GM23338 (cell line): ENCODE measurements around the gene POU2F3. TPM values are rescaled to one million over a fixed set of nuclear protein-coding genes. Genes with fewer than 3 reads are reported as not detected.

ENCODE experiments used
- ATAC-seq: fragments of 200-7000 bp; cut with Tn5 transposase; 3 replicates; pipeline ENCODE4 v1.9.1; 2020
- DNase-seq: peaks from one replicate; pipeline ENCODE4 v3.0.0-alpha.2; 2015; ENCODE audit warnings: low spot score
- H2AFZ ChIP-seq: fragments of 200-600 bp; sonication (generic); 2 replicates; pipeline ENCODE4 v1.8.0; 2016; ENCODE audit warnings: antibody characterized with exemption, mild to moderate bottlenecking, moderate library complexity
- H3F3A ChIP-seq: fragments of 200-600 bp; sonication (generic); replicated peaks from 2 replicates; pipeline ENCODE4 v1.8.0; 2017; ENCODE audit warnings: antibody characterized with exemption, mixed run types, low read depth
- H3K27ac ChIP-seq: fragments of 200-600 bp; sonication (generic); 2 replicates; pipeline ENCODE4 v1.6.1; 2016; ENCODE audit warnings: low read depth
- H3K27me3 ChIP-seq: fragments of 200-600 bp; sonication (generic); 2 replicates; pipeline ENCODE4 v1.8.0; 2016; ENCODE audit warnings: mild to moderate bottlenecking, mixed run types, moderate library complexity; ENCODE audit not compliant: insufficient read depth
- H3K36me3 ChIP-seq: fragments of 200-600 bp; sonication (generic); 2 replicates; pipeline ENCODE4 v1.8.0; 2016; ENCODE audit warnings: mild to moderate bottlenecking; ENCODE audit not compliant: insufficient read depth
- H3K4me1 ChIP-seq: fragments of 200-600 bp; sonication (generic); 2 replicates; pipeline ENCODE4 v1.8.0; 2016; ENCODE audit warnings: mild to moderate bottlenecking, moderate library complexity; ENCODE audit not compliant: insufficient read depth
- H3K4me2 ChIP-seq: fragments of 200-600 bp; sonication (generic); 2 replicates; pipeline ENCODE4 v1.7.1; 2017; ENCODE audit warnings: mixed run types
- H3K4me3 ChIP-seq: fragments of 200-600 bp; sonication (generic); 2 replicates; pipeline ENCODE4 v1.6.1; 2016; ENCODE audit warnings: mixed run types
- H3K79me2 ChIP-seq: fragments of 200-600 bp; sonication (generic); replicated peaks from 2 replicates; pipeline ENCODE4 v1.8.0; 2017; ENCODE audit warnings: mild to moderate bottlenecking; ENCODE audit not compliant: insufficient read depth
- H3K9me2 ChIP-seq: fragments of 200-600 bp; sonication (generic); 2 replicates; pipeline ENCODE4 v1.8.0; 2017; ENCODE audit not compliant: insufficient read depth
- H4K20me1 ChIP-seq: fragments of 200-600 bp; sonication (generic); replicated peaks from 2 replicates; pipeline ENCODE4 v1.8.0; 2017; ENCODE audit warnings: mild to moderate bottlenecking; ENCODE audit not compliant: insufficient read depth
- H3K27ac Mint-ChIP-seq: 2 replicates; pipeline ENCODE4 v1.8.0; 2020; ENCODE audit warnings: inconsistent platforms, mild to moderate bottlenecking, moderate library complexity, mixed read lengths
- H3K27me3 Mint-ChIP-seq: 3 replicates; pipeline ENCODE4 v1.8.0; 2022; ENCODE audit warnings: low read depth, mild to moderate bottlenecking, moderate library complexity, mixed read lengths, inconsistent platforms; ENCODE audit not compliant: insufficient read depth, poor library complexity
- H3K36me3 Mint-ChIP-seq: 3 replicates; pipeline ENCODE4 v1.8.0; 2021; ENCODE audit warnings: low read depth, mild to moderate bottlenecking, inconsistent platforms, moderate library complexity, mixed read lengths
- H3K4me1 Mint-ChIP-seq: 3 replicates; pipeline ENCODE4 v1.8.0; 2020; ENCODE audit warnings: mild to moderate bottlenecking, inconsistent platforms, mixed read lengths
- H3K4me3 Mint-ChIP-seq: 3 replicates; pipeline ENCODE4 v1.8.0; 2021; ENCODE audit warnings: moderate library complexity, mild to moderate bottlenecking, inconsistent platforms, mixed read lengths
- H3K9me3 Mint-ChIP-seq: 3 replicates; pipeline ENCODE4 v1.8.0; 2020; ENCODE audit warnings: moderate library complexity, mild to moderate bottlenecking, inconsistent platforms, mixed read lengths
- CREB1 ChIP-seq: fragments of 250-450 bp; sonication (Bioruptor Pico); IDR thresholded peaks from 2 replicates; pipeline ENCODE4 v1.5.0; 2020; ENCODE audit warnings: low read depth, mild to moderate bottlenecking, moderate library complexity
- CTCF ChIP-seq, 2 experiments: fragments of 200-600 bp in 1 of 2; sonication (generic) in 1 of 2; conservative IDR thresholded peaks; 2 replicates each; pipeline versions ENCODE4 v1.5.1 to v1.6.1; 2016 to 2017; ENCODE audit warnings: antibody characterized with exemption in 2 of 2, low read depth in 2 of 2, mild to moderate bottlenecking in 2 of 2, moderate library complexity in 1 of 2
- ETS1 ChIP-seq: IDR thresholded peaks from 2 replicates; pipeline ENCODE4 v1.6.1; 2016; ENCODE audit warnings: antibody characterized with exemption
- EZH2phosphoT487 ChIP-seq: fragments of 200-600 bp; sonication (generic); IDR thresholded peaks from one replicate; pipeline ENCODE4 v1.8.1; 2018; ENCODE audit warnings: antibody characterized with exemption; ENCODE audit not compliant: unreplicated experiment
- NANOG ChIP-seq: IDR thresholded peaks from 2 replicates; pipeline ENCODE4 v1.6.1; 2016; ENCODE audit warnings: antibody characterized with exemption, borderline replicate concordance
- POLR2AphosphoS5 ChIP-seq: IDR thresholded peaks from 2 replicates; pipeline ENCODE4 v1.6.1; 2016; ENCODE audit warnings: antibody characterized with exemption, low read depth
- REST ChIP-seq: IDR thresholded peaks from one replicate; pipeline ENCODE4 v1.6.1; 2018; ENCODE audit warnings: antibody characterized with exemption; ENCODE audit not compliant: unreplicated experiment
- ZNF331 ChIP-seq: fragments of 250-450 bp; sonication (Bioruptor Pico); IDR thresholded peaks from 2 replicates; pipeline ENCODE4 v1.5.0; 2020; ENCODE audit warnings: low read depth, mild to moderate bottlenecking, moderate library complexity
- ZNF462 ChIP-seq: fragments of 250-450 bp; sonication (Bioruptor Pico); IDR thresholded peaks from 2 replicates; pipeline ENCODE4 v1.5.0; 2020; ENCODE audit warnings: mild to moderate bottlenecking, moderate library complexity
- polyA plus RNA-seq: library from polyadenylated mRNA; unstranded; fragments of >200 nt; fragmentation: Nextera tagmentation; extraction: Ambion mirVana; gene quantifications from 2 replicates; pipeline ENCODE4 v1.2.1, GENCODE V29; 2016
- total RNA-seq: library from RNA; depleted of rRNA; stranded (reverse); fragments of >200 nt; shearing (Covaris generic); gene quantifications from 2 replicates; pipeline ENCODE4 v1.2.3, GENCODE V29; 2014

POU2F3 gene
- total and polyA plus RNA-seq, 2 experiments from 2014 or later: 0.45 to 0.79 TPM

- H3K27ac ChIP-seq: no peak overlapping the region
Measured at GRCh38 chr11:120326228-120326627, 86.3 kb downstream of the POU2F3 start.

More at GRCh38 chr11:120326228-120326627, 86.3 kb downstream of the POU2F3 start:
- H3K4me1 Mint-ChIP-seq: peaks cover 12% of the 10 kb centered on the region
- peaks cover 8% of the 10 kb centered on the region; the same call in 2 of the 3 replicates for H3K36me3 Mint-ChIP-seq
- Histone ChIP-seq H3F3A (peaks cover 10% of the 10 kb centered on the region; the same call in 1 of the 2 replicates), H3K9me2 (no peaks in the 10 kb centered on the region), H2AFZ (no peak overlapping the region), H3K79me2 (peaks cover 7% of the 10 kb centered on the region; the same call in 1 of the 2 replicates), H4K20me1 (peaks cover 3% of the 10 kb centered on the region; the same call in 1 of the 2 replicates), H3K27me3 (peaks cover 24% of the 10 kb centered on the region; the same call in 1 of the 2 replicates), H3K36me3 (no peaks in the 10 kb centered on the region), H3K4me1 (peaks cover 7% of the 10 kb centered on the region), H3K4me2 (peak overlapping the region; percentile 94), H3K4me3 (peak overlapping the region; percentile 90)
- TF ChIP-seq CREB1 (CRISPR knock-in tag) (no peak), POLR2AphosphoS5 (no peak), EZH2phosphoT487 (no peak), NANOG (no peak), ETS1 (no peak), CTCF (conservative IDR thresholded peaks at IDR 0.05; ENCODE audit: low read depth in 2 of 2) (no peak), ZNF462 (CRISPR knock-in tag) (no peak), ZNF331 (CRISPR knock-in tag) (no peak), REST (no peak)
- peaks cover 5% of the 10 kb centered on the region for H3K27me3 Mint-ChIP-seq
- no peak for ATAC-seq
- no peak for DNase-seq
- H3K27ac Mint-ChIP-seq: no peak overlapping the region
- H3K4me3 Mint-ChIP-seq: peak overlapping the region; percentile 85
- no peaks in the 10 kb centered on the region for H3K9me3 Mint-ChIP-seq
